IMR-90 (cell line): Measurements from ENCODE around the gene AZU1. TPM values are rescaled to one million over a fixed set of nuclear protein-coding genes. Genes with fewer than 3 reads are reported as not detected.

Source experiments
- ATAC-seq: fragments of 200-7000 bp; cut with Tn5 transposase; 2 replicates; pipeline ENCODE4 v1.9.1; 2020; ENCODE audit warnings: low read depth, mild to moderate bottlenecking, moderate library complexity
- BruUV-seq: library from RNA; stranded (reverse); fragments of 400-500 nt; replicated peaks from 2 replicates; lab custom pipeline; 2021; lab: Mats Ljungman, UMichigan
- CTCF ChIA-PET: fragments of 300-600 bp; formaldehyde crosslinking; extraction: SDS; loops from one replicate; lab custom pipeline; 2021; ENCODE audit warnings: antibody characterized with exemption; lab: Yijun Ruan, JAX
- POLR2A ChIA-PET: fragments of 300-600 bp; sonication (Branson Sonifier 250); formaldehyde crosslinking; loops from one replicate; lab custom pipeline; 2022; ENCODE audit warnings: antibody characterized with exemption; ENCODE audit not compliant: unreplicated experiment; lab: Charles Lee
- DNase-seq: peaks from one replicate; pipeline ENCODE4 v3.0.0; 2013
- H2AFZ ChIP-seq: replicated peaks from 2 replicates; pipeline ENCODE3; 2013; ENCODE audit warnings: low read length, mild to moderate bottlenecking; ENCODE audit not compliant: poor library complexity
- H2AK5ac ChIP-seq: 2 replicates; pipeline ENCODE4 v1.6.1; 2013; ENCODE audit warnings: low read depth, low read length, inconsistent platforms
- H2AK9ac ChIP-seq: replicated peaks from 2 replicates; pipeline ENCODE3; 2013; ENCODE audit warnings: mild to moderate bottlenecking, low read depth, low read length, moderate library complexity; ENCODE audit not compliant: poor library complexity
- H2BK120ac ChIP-seq: 2 replicates; pipeline ENCODE4 v1.6.1; 2013; ENCODE audit warnings: low read depth, low read length, inconsistent platforms
- H2BK15ac ChIP-seq: 3 replicates; pipeline ENCODE4 v1.6.1; 2013; ENCODE audit warnings: low read depth, low read length, inconsistent platforms
- H2BK20ac ChIP-seq: 2 replicates; pipeline ENCODE4 v1.6.1; 2013; ENCODE audit warnings: low read depth, mild to moderate bottlenecking, inconsistent platforms, low read length, moderate library complexity
- H2BK5ac ChIP-seq: 2 replicates; pipeline ENCODE4 v1.6.1; 2013; ENCODE audit warnings: mild to moderate bottlenecking, low read depth, low read length, inconsistent platforms; ENCODE audit not compliant: poor library complexity, severe bottlenecking
- H3K14ac ChIP-seq: replicated peaks from 2 replicates; pipeline ENCODE4 v1.6.1; 2013; ENCODE audit warnings: low read depth, low read length, inconsistent platforms
- H3K18ac ChIP-seq: 2 replicates; pipeline ENCODE4 v1.6.1; 2013; ENCODE audit warnings: low read depth, low read length, control low read depth
- H3K23ac ChIP-seq: 2 replicates; pipeline ENCODE4 v1.6.1; 2013; ENCODE audit warnings: low read depth, low read length, inconsistent platforms
- H3K27ac ChIP-seq: 2 replicates; pipeline ENCODE4 v1.5.1; 2013; ENCODE audit warnings: mild to moderate bottlenecking, control low read depth, low read length; ENCODE audit not compliant: insufficient read depth
- H3K27me3 ChIP-seq: 2 replicates; pipeline ENCODE4 v1.6.1; 2013; ENCODE audit warnings: low read length; ENCODE audit not compliant: control insufficient read depth, insufficient read depth
- H3K36me3 ChIP-seq: 2 replicates; pipeline ENCODE4 v1.6.1; 2013; ENCODE audit warnings: low read length, mixed read lengths; ENCODE audit not compliant: control insufficient read depth, insufficient read depth
- H3K4ac ChIP-seq: 2 replicates; pipeline ENCODE4 v1.6.1; 2013; ENCODE audit warnings: low read depth, low read length, inconsistent platforms
- H3K4me1 ChIP-seq: 2 replicates; pipeline ENCODE4 v1.6.1; 2013; ENCODE audit warnings: low read length, mixed read lengths; ENCODE audit not compliant: control insufficient read depth, insufficient read depth
- H3K4me2 ChIP-seq: 2 replicates; pipeline ENCODE4 v1.6.1; 2013; ENCODE audit warnings: low read depth, mild to moderate bottlenecking, control low read depth, low read length, moderate library complexity
- H3K4me3 ChIP-seq: 2 replicates; pipeline ENCODE4 v1.5.1; 2013; ENCODE audit warnings: low read depth, mild to moderate bottlenecking, control low read depth, low read length, moderate library complexity; ENCODE audit not compliant: insufficient read depth
- H3K56ac ChIP-seq: 2 replicates; pipeline ENCODE4 v1.6.1; 2013; ENCODE audit warnings: low read length, inconsistent platforms; ENCODE audit not compliant: insufficient read depth; ENCODE audit errors: extremely low read depth
- H3K79me1 ChIP-seq, 2 experiments: 2 replicates each; pipeline ENCODE4 v1.6.1; 2013; ENCODE audit warnings: low read length in 2 of 2, inconsistent platforms in 1 of 2, low read depth in 1 of 2
- H3K9ac ChIP-seq: 2 replicates; pipeline ENCODE4 v1.6.1; 2013; ENCODE audit warnings: low read depth, low read length, control low read depth
- H3K9me1 ChIP-seq: 2 replicates; pipeline ENCODE4 v1.6.1; 2013; ENCODE audit warnings: low read length, inconsistent platforms; ENCODE audit not compliant: insufficient read depth
- H3K9me3 ChIP-seq: 2 replicates; pipeline ENCODE4 v1.6.1; 2013; ENCODE audit warnings: low read length; ENCODE audit not compliant: control insufficient read depth, insufficient read depth
- H4K20me1 ChIP-seq: 2 replicates; pipeline ENCODE4 v1.6.1; 2013; ENCODE audit warnings: low read length, inconsistent platforms; ENCODE audit not compliant: insufficient read depth
- H4K5ac ChIP-seq: 2 replicates; pipeline ENCODE4 v1.6.1; 2013; ENCODE audit warnings: mild to moderate bottlenecking, low read depth, low read length, control low read depth
- H4K8ac ChIP-seq, 2 experiments: 2 replicates each; pipeline ENCODE4 v1.6.1; 2013; ENCODE audit warnings: low read depth in 2 of 2, low read length in 2 of 2, control low read depth in 1 of 2, inconsistent platforms in 1 of 2
- H4K91ac ChIP-seq: 2 replicates; pipeline ENCODE4 v1.6.1; 2013; ENCODE audit warnings: low read depth, low read length, inconsistent platforms; ENCODE audit not compliant: insufficient read depth
- FOS ChIP-seq: fragments of 150-350 bp; IDR thresholded peaks from 2 replicates; pipeline ENCODE4 v1.6.1; 2016; ENCODE audit warnings: low read depth, low read length
- MAFK ChIP-seq: IDR thresholded peaks from 2 replicates; pipeline ENCODE4 v1.6.1; 2012; ENCODE audit warnings: low read depth, low read length, improper control_type of control experiment
- MXI1 ChIP-seq: IDR thresholded peaks from 2 replicates; pipeline ENCODE4 v1.6.1; 2012; ENCODE audit warnings: low read depth, mild to moderate bottlenecking, low read length, moderate library complexity, borderline replicate concordance
- RAD21 ChIP-seq: IDR thresholded peaks from 2 replicates; pipeline ENCODE4 v1.6.1; 2012; ENCODE audit warnings: low read length, improper control_type of control experiment
- WGBS, 2 experiments: methylation state at CpG; one replicate each; pipeline versions ENCODE4 v1.1.5 to v1.1.7; 2013; ENCODE audit warnings: missing lambda C conversion rate in 2 of 2; ENCODE audit not compliant: insufficient read length in 1 of 2; ENCODE audit errors: extremely low coverage in 2 of 2; 5-methylcytosine and 5-hydroxymethylcytosine counted together
- dilution Hi-C: fragments of 300-500 bp; cut with HindIII; formaldehyde crosslinking; loops from one replicate; pipeline ENCODE4 v1.14.3; 2018; ENCODE audit warnings: low sequenced_read_pairs; ENCODE audit not compliant: unreplicated experiment
- in situ Hi-C: fragments of 300-500 bp; cut with MboI; formaldehyde crosslinking; loops from 3 replicates; pipeline ENCODE4 v1.14.3; 2019; ENCODE audit warnings: low sequenced_read_pairs, inconsistent platforms, mixed read lengths
- intact Hi-C: fragments of 100-400 bp; cut with micrococcal nuclease; formaldehyde crosslinking; loops from 2 replicates; pipeline ENCODE4 v1.10.0; 2022
- polyA plus RNA-seq, 3 experiments: library from polyadenylated mRNA; depleted of rRNA; stranded (reverse); fragments of >200 nt; gene quantifications; 2 replicates each; pipeline ENCODE4 v1.2.3, GENCODE V29; 2012; ENCODE audit warnings: low replicate concordance in 1 of 3
- total RNA-seq: library from RNA; depleted of rRNA; stranded (reverse); fragments of >200 nt; gene quantifications from 2 replicates; pipeline ENCODE4 v1.2.3, GENCODE V29; 2012
- TF ChIP-seq, protein P1 (sequence below): fragments of 150-350 bp; IDR thresholded peaks from 2 replicates; pipeline ENCODE4 v1.6.1; 2017; ENCODE audit warnings: mild to moderate bottlenecking, antibody characterized with exemption, low read length, low read depth

AZU1 gene
- total and polyA plus RNA-seq, 2 of the 4 experiments (the other 2 are of a cell fraction) = 0.12 TPM; not detected in 1

DNA sequence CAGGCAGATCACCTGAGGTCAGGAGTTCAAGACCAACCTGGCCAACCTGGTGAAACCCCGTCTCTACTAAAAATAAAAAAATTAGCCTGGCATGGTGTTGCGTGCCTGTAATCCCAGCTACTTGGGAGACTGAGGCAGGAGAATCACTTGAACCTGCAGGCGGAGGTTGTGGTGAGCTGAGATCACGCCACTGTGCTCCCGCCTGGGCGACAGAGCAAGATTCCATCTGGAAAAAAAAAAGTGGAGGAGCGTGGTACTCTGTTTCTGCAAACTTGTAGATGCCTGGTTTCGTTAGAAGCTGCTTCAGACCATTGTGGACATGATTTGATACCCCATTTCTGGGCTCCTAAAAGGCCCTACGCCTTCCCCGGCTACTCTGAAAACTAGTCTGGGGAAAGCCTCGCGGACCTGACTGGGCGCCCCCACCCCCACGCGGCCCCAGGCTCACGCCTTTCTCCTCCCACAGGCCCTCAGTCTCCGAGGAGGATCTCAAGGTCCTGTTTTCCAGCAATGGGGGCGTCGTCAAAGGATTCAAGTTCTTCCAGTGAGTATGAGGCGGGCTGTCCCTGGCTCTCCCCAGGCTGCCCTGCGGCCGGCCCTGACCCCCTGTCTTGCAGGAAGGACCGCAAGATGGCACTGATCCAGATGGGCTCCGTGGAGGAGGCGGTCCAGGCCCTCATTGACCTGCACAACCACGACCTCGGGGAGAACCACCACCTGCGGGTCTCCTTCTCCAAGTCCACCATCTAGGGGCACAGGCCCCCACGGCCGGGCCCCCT is 17.4 kb upstream of the AZU1 start:
- no peak for ATAC-seq
- ChIA-PET CTCF (interaction anchor here (0.6 kb wide), 1 partner anchor 65 kb away, joined by 4 read pairs; no protein-coding TSS in a partner anchor), POLR2A (no interaction called here)
- Histone ChIP-seq H3K27ac (no peak overlapping the region), H3K36me3 (peaks cover 86% of the 10 kb centered on the region), H3K14ac (no peak overlapping the region), H2BK20ac (no peak overlapping the region), H2AK9ac (no peak overlapping the region), H3K56ac (no peak overlapping the region), H2BK5ac (no peak overlapping the region), H3K27me3 (no peaks in the 10 kb centered on the region), H3K9me1 (no peaks in the 10 kb centered on the region), H4K8ac (no peak overlapping the region), H3K4me3 (no peak overlapping the region), H4K91ac (no peak overlapping the region), H2BK15ac (no peak overlapping the region), H3K9me3 (no peaks in the 10 kb centered on the region), H3K79me1 (peaks cover 11 to 42% of the 10 kb centered on the region in 2 experiments), H3K9ac (no peak overlapping the region), H3K4ac (no peak overlapping the region), H4K5ac (no peak overlapping the region), H2BK120ac (no peak overlapping the region), H3K4me2 (no peak overlapping the region), H2AFZ (no peak overlapping the region), H2AK5ac (no peak overlapping the region), H3K4me1 (no peaks in the 10 kb centered on the region), H4K20me1 (peaks cover 69% of the 10 kb centered on the region), H3K18ac (no peak overlapping the region), H3K23ac (no peak overlapping the region)
- dilution Hi-C loops = no loop called here
- 92% methylated on average over 14 of the region's 30 CpGs; no CpG with 5 or more reads in 1 of the 2 experiments for WGBS, 2 experiments
- no TSS peak for BruUV-seq
- in situ Hi-C loops = no loop called here
- no peak for DNase-seq
- intact Hi-C loops = no loop called here
- TF ChIP-seq RAD21 (no peak), MAFK (no peak), FOS (no peak), MXI1 (no peak)
- TF ChIP-seq, protein P1, sequence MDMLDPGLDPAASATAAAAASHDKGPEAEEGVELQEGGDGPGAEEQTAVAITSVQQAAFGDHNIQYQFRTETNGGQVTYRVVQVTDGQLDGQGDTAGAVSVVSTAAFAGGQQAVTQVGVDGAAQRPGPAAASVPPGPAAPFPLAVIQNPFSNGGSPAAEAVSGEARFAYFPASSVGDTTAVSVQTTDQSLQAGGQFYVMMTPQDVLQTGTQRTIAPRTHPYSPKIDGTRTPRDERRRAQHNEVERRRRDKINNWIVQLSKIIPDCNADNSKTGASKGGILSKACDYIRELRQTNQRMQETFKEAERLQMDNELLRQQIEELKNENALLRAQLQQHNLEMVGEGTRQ = no peak
